Testis (tissue), 3 donors: ENCODE results near the gene ABITRAM. TPM values are rescaled to one million over a fixed set of nuclear protein-coding genes. Genes with fewer than 3 reads are reported as not detected.
"Not testable (repeated sequence)": the region's sequence is repeated elsewhere in the genome, so short reads cannot be mapped to it uniquely, and the experiment has no call there.

Experiments
- DNase-seq: peaks from one replicate; pipeline ENCODE4 v3.0.0-alpha.2; 2019
- H3K27ac ChIP-seq, 2 donors: fragments of 200-600 bp; sonication (generic); one replicate each; pipeline ENCODE4 v1.5.1; 2019
- H3K27me3 ChIP-seq: fragments of 200-600 bp; sonication (generic); one replicate; pipeline ENCODE4 v1.5.1; 2019
- H3K36me3 ChIP-seq: fragments of 200-600 bp; sonication (generic); one replicate; pipeline ENCODE4 v1.5.1; 2017; ENCODE audit warnings: low read depth; ENCODE audit errors: missing control alignments
- H3K4me1 ChIP-seq: fragments of 200-600 bp; sonication (generic); one replicate; pipeline ENCODE4 v1.5.1; 2019
- H3K4me3 ChIP-seq, 2 donors: fragments of 200-600 bp; sonication (generic); one replicate each; pipeline ENCODE4 v1.5.1; 2017 to 2019
- H3K9me3 ChIP-seq: fragments of 200-600 bp; sonication (generic); one replicate; pipeline ENCODE4 v1.5.1; 2017
- CTCF ChIP-seq, 3 experiments: fragments of 450-650 bp in 2 of 3; fragments of 200-600 bp in 1 of 3; sonication (generic) in 1 of 3; IDR thresholded peaks; one replicate each; pipeline ENCODE4 v1.5.1; 2016 to 2019; ENCODE audit warnings: antibody characterized with exemption in 3 of 3, mild to moderate bottlenecking in 2 of 3, moderate library complexity in 1 of 3
- POLR2A ChIP-seq: fragments of 450-650 bp; IDR thresholded peaks from one replicate; pipeline ENCODE4 v1.6.1; 2017; ENCODE audit warnings: antibody characterized with exemption, mild to moderate bottlenecking, moderate library complexity
- WGBS, 2 donors: methylation state at CpG; one replicate each; pipeline ENCODE4 v1.1.5; 2018; 5-methylcytosine and 5-hydroxymethylcytosine counted together
- intact Hi-C: fragments of 100-400 bp; cut with DNase I; formaldehyde crosslinking; loops from one replicate; pipeline ENCODE4 v1.15.1; 2023; ENCODE audit warnings: low total_unique reads
- polyA plus RNA-seq: library from polyadenylated mRNA; stranded (reverse); fragments of 350-450 nt; fragmentation: Illumina TruSeq; extraction: RNeasy Lipid Tissue Mini Kit (QIAGEN cat#74804); gene quantifications from one replicate; pipeline ENCODE4 v1.2.3, GENCODE V29; 2014; ENCODE audit warnings: low read depth, low replicate concordance; ENCODE audit not compliant: insufficient read depth
- total RNA-seq, 2 donors: library from RNA; depleted of rRNA; stranded (reverse); fragments of >200 nt; gene quantifications; one replicate each; pipeline ENCODE4 v1.2.3, GENCODE V29; 2016

The ABITRAM gene
- total and polyA plus RNA-seq, 3 donors from 2014 or later: 8.6 to 33.3 (median 18.3) TPM

GRCh38 chr9:108956631-108957026, 22.4 kb downstream of the ABITRAM start:
- H3K9me3 ChIP-seq: no peaks in the 10 kb centered on the region
- H3K36me3 ChIP-seq: no peaks in the 10 kb centered on the region
- no peak for DNase-seq
- TF ChIP-seq POLR2A (no peak), CTCF (IDR thresholded peaks at IDR 0.05) (no peak)
- no peaks in the 10 kb centered on the region for H3K4me1 ChIP-seq
- intact Hi-C loops: no loop called here
- no peaks in the 10 kb centered on the region for H3K27me3 ChIP-seq
- H3K4me3 ChIP-seq: no peak overlapping the region
- no peak overlapping the region for H3K27ac ChIP-seq

- TF ChIP-seq POLR2A (no peak), CTCF (IDR thresholded peaks at IDR 0.05) (no peak)
- Histone ChIP-seq H3K4me3 (no peak overlapping the region), H3K9me3 (no peaks in the 10 kb centered on the region), H3K27me3 (no peaks in the 10 kb centered on the region), H3K4me1 (no peaks in the 10 kb centered on the region), H3K27ac (no peak overlapping the region), H3K36me3 (no peaks in the 10 kb centered on the region)
- intact Hi-C loops: no loop called here
- WGBS, 2 donors: 57% methylated on average over 6 of the region's 6 CpGs
- no peak for DNase-seq
Observed at GRCh38 chr9:108960331-108960730, 26.1 kb downstream of the ABITRAM start.

GRCh38 chr9:108961151-108961550, 27.0 kb downstream of the ABITRAM start:
- whole genome bisulfite sequencing, 2 donors: 91 to 93% methylated on average over 2 of the region's 2 CpGs
- no peak for DNase-seq
- Histone ChIP-seq H3K4me1 (no peaks in the 10 kb centered on the region), H3K27me3 (no peaks in the 10 kb centered on the region), H3K4me3 (no peak overlapping the region), H3K27ac (no peak overlapping the region), H3K9me3 (no peaks in the 10 kb centered on the region), H3K36me3 (no peaks in the 10 kb centered on the region)
- TF ChIP-seq POLR2A: no peak
- TF ChIP-seq CTCF (IDR thresholded peaks at IDR 0.05): no peak
- intact Hi-C loops: no loop called here

GRCh38 chr9:108963459-108964143, 29.4 kb downstream of the ABITRAM start:
- Histone ChIP-seq H3K27me3 (no peaks in the 10 kb centered on the region), H3K27ac (no peak overlapping the region), H3K9me3 (no peaks in the 10 kb centered on the region), H3K36me3 (no peaks in the 10 kb centered on the region), H3K4me1 (no peaks in the 10 kb centered on the region), H3K4me3 (no peak overlapping the region)
- no peak for TF ChIP-seq POLR2A
- TF ChIP-seq CTCF (IDR thresholded peaks at IDR 0.05): no peak
- peak; percentile 76 for DNase-seq
- intact Hi-C loops: no loop called here
- 62 to 63% methylated on average over 4 of the region's 4 CpGs for WGBS, 2 donors

- Histone ChIP-seq H3K4me3 (no peak overlapping the region), H3K4me1 (peaks cover 13% of the 10 kb centered on the region), H3K27me3 (no peaks in the 10 kb centered on the region), H3K9me3 (no peaks in the 10 kb centered on the region), H3K27ac (no peak overlapping the region), H3K36me3 (no peaks in the 10 kb centered on the region)
- TF ChIP-seq POLR2A: no peak
- no peak for TF ChIP-seq CTCF (IDR thresholded peaks at IDR 0.05)
- no peak for DNase-seq
- intact Hi-C loops: no loop called here
Observed at GRCh38 chr9:108967916-108968315, 33.7 kb downstream of the ABITRAM start.

- H3K4me3 ChIP-seq, DNase-seq, H3K27ac ChIP-seq, H3K27me3 ChIP-seq, H3K9me3 ChIP-seq, intact Hi-C loops, H3K36me3 ChIP-seq: not testable (repeated sequence)
- WGBS, 2 donors: 92 to 95% methylated on average over 2 of the region's 2 CpGs
- peaks cover 29% of the 10 kb centered on the region for H3K4me1 ChIP-seq
Observed at GRCh38 chr9:108971392-108971791, 37.2 kb downstream of the ABITRAM start.
